ENCODE measurements around the gene PXN. TPM values are rescaled to one million over a fixed set of nuclear protein-coding genes. Genes with fewer than 3 reads are reported as not detected.

The PXN gene
- polyA plus RNA-seq, 1 donor from 2014 or later = 5.9 TPM

DNA sequence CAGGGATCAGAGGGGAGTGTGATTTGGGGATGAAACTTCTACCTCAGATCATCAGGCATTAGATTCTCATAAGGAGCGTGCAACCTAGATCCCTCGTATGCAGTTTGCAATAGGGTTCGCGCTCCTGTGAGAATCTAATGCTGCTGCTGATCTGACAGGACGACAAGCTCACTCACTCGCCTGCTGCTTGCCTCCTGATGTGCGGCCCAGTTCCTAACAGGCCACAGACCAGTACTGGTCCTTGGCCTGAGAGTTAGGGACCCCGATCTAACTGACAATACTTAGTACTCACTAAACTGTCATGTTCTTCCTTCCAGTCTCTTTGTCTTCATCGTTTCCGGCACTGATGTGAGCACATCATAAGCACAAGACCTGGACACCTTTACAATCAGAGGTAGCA lies 59.3 kb downstream of the PXN start:
- Histone ChIP-seq H2AFZ (ENCODE audit: low read depth, low read length) (no peak overlapping the region), H3K4me3 (ENCODE audit: low read length) (no peak overlapping the region), H3K79me2 (replicated peaks; ENCODE audit: insufficient read depth, low read length) (no peaks in the 10 kb centered on the region), H3K27me3 (ENCODE audit: insufficient read depth, low read depth, low read length) (no peaks in the 10 kb centered on the region), H3K9me3 (ENCODE audit: low read length) (no peaks in the 10 kb centered on the region), H3K27ac (ENCODE audit: low read length) (no peak overlapping the region), H3K9me2 (ENCODE audit: insufficient read depth, low read length) (no peaks in the 10 kb centered on the region), H4K20me1 (ENCODE audit: insufficient read depth) (no peaks in the 10 kb centered on the region), H3K36me3 (ENCODE audit: insufficient read depth, low read length) (peaks cover 6% of the 10 kb centered on the region), H3K4me2 (ENCODE audit: low read length) (no peak overlapping the region), H3K9ac (ENCODE audit: low read length) (no peak overlapping the region), H3F3A (ENCODE audit: insufficient read depth, low read length, poor library complexity, severe bottlenecking) (no peaks in the 10 kb centered on the region)
- TF ChIP-seq, protein P1, sequence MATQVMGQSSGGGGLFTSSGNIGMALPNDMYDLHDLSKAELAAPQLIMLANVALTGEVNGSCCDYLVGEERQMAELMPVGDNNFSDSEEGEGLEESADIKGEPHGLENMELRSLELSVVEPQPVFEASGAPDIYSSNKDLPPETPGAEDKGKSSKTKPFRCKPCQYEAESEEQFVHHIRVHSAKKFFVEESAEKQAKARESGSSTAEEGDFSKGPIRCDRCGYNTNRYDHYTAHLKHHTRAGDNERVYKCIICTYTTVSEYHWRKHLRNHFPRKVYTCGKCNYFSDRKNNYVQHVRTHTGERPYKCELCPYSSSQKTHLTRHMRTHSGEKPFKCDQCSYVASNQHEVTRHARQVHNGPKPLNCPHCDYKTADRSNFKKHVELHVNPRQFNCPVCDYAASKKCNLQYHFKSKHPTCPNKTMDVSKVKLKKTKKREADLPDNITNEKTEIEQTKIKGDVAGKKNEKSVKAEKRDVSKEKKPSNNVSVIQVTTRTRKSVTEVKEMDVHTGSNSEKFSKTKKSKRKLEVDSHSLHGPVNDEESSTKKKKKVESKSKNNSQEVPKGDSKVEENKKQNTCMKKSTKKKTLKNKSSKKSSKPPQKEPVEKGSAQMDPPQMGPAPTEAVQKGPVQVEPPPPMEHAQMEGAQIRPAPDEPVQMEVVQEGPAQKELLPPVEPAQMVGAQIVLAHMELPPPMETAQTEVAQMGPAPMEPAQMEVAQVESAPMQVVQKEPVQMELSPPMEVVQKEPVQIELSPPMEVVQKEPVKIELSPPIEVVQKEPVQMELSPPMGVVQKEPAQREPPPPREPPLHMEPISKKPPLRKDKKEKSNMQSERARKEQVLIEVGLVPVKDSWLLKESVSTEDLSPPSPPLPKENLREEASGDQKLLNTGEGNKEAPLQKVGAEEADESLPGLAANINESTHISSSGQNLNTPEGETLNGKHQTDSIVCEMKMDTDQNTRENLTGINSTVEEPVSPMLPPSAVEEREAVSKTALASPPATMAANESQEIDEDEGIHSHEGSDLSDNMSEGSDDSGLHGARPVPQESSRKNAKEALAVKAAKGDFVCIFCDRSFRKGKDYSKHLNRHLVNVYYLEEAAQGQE (IDR thresholded peaks at IDR 0.05; ENCODE audit: borderline replicate concordance) = no peak
- TF ChIP-seq POLR2AphosphoS5 (IDR thresholded peaks at IDR 0.05) = no peak

DNA sequence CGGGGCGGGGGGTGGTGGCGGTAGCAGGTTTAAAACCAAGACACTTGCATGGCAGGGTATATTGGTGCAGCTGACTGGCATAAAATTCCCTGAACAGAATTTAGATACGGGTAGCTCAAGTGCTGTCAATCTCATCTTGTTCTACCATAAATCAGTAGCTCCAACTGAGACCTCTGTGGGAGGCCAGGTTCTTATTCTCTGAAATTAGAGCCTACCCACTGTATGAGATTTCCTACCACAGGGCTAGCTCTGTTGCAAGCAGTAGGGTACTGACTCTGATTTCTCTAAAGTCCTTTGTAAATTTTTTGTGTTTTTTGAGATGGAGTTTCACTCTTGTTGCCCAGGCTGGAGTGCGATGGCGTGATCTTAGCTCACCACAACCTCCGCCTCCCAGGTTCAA lies 61.4 kb downstream of the PXN start:
- peaks cover 16% of the 10 kb centered on the region for H3K79me2 ChIP-seq (replicated peaks; ENCODE audit: insufficient read depth, low read length)
- H4K20me1 ChIP-seq (ENCODE audit: insufficient read depth) = no peaks in the 10 kb centered on the region
- H3K4me2 ChIP-seq (ENCODE audit: low read length) = no peak overlapping the region
- no peak overlapping the region for H3K27ac ChIP-seq (ENCODE audit: low read length)
- H3K36me3 ChIP-seq (ENCODE audit: insufficient read depth, low read length) = peaks cover 6% of the 10 kb centered on the region
- no peak overlapping the region for H2AFZ ChIP-seq (ENCODE audit: low read depth, low read length)
- H3F3A ChIP-seq (ENCODE audit: insufficient read depth, low read length, poor library complexity, severe bottlenecking) = no peaks in the 10 kb centered on the region
- H3K9ac ChIP-seq (ENCODE audit: low read length) = no peak overlapping the region
- no peak overlapping the region for H3K4me3 ChIP-seq (ENCODE audit: low read length)
- no peaks in the 10 kb centered on the region for H3K9me3 ChIP-seq (ENCODE audit: low read length)
- H3K27me3 ChIP-seq (ENCODE audit: insufficient read depth, low read depth, low read length) = no peaks in the 10 kb centered on the region
- no peak for TF ChIP-seq SMC3 (conservative IDR thresholded peaks at IDR 0.05; ENCODE audit: poor library complexity)
- TF ChIP-seq EZH2 (IDR thresholded peaks at IDR 0.05; ENCODE audit: borderline replicate concordance, insufficient read depth, low read length, poor library complexity, severe bottlenecking) = no peak
- TF ChIP-seq MXI1 (conservative IDR thresholded peaks at IDR 0.05; ENCODE audit: poor library complexity, severe bottlenecking) = no peak
- TF ChIP-seq CTCF (IDR thresholded peaks at IDR 0.05; ENCODE audit: poor library complexity, severe bottlenecking) = no peak
- TF ChIP-seq POLR2AphosphoS5 (IDR thresholded peaks at IDR 0.05) = no peak
- no peak for TF ChIP-seq TAF1 (IDR thresholded peaks at IDR 0.05; ENCODE audit: low read depth)
- no peak for TF ChIP-seq EP300 (conservative IDR thresholded peaks at IDR 0.05; ENCODE audit: poor library complexity, severe bottlenecking)
- TF ChIP-seq RAD21 (conservative IDR thresholded peaks at IDR 0.05) = no peak
- TF ChIP-seq, protein P1 (IDR thresholded peaks at IDR 0.05; ENCODE audit: borderline replicate concordance) = no peak
- H3K9me2 ChIP-seq (ENCODE audit: insufficient read depth, low read length) = no peaks in the 10 kb centered on the region
